DOHH2 (cell line): ENCODE data around the gene HIPK2.

ENCODE experiments used
- H3F3A ChIP-seq: fragments of 200-600 bp; sonication (generic), shearing (Covaris generic); 2 replicates; pipeline ENCODE4 v1.6.0; 2016; ENCODE audit warnings: antibody characterized with exemption, mild to moderate bottlenecking; ENCODE audit not compliant: control insufficient read depth, insufficient read depth
- H3K27ac ChIP-seq: fragments of 200-600 bp; sonication (generic); 2 replicates; pipeline ENCODE4 v1.5.1; 2014; ENCODE audit warnings: low read depth, mild to moderate bottlenecking, low read length, moderate library complexity
- H3K27me3 ChIP-seq: fragments of 200-600 bp; sonication (generic); 2 replicates; pipeline ENCODE4 v1.6.1; 2014; ENCODE audit warnings: mild to moderate bottlenecking, low read length, mixed read lengths; ENCODE audit not compliant: control insufficient read depth
- H3K36me3 ChIP-seq: fragments of 200-600 bp; sonication (generic); 2 replicates; pipeline ENCODE4 v1.6.1; 2014; ENCODE audit warnings: mild to moderate bottlenecking, low read length, moderate library complexity, mixed read lengths; ENCODE audit not compliant: control insufficient read depth
- H3K4me1 ChIP-seq: fragments of 200-600 bp; sonication (generic); 2 replicates; pipeline ENCODE4 v1.6.1; 2014; ENCODE audit warnings: mild to moderate bottlenecking, low read length, mixed read lengths; ENCODE audit not compliant: control insufficient read depth
- H3K4me2 ChIP-seq: fragments of 200-600 bp; sonication (generic); 2 replicates; pipeline ENCODE4 v1.6.0; 2014; ENCODE audit warnings: mild to moderate bottlenecking, low read length, moderate library complexity
- H3K4me3 ChIP-seq: fragments of 200-600 bp; sonication (generic); 2 replicates; pipeline ENCODE4 v1.5.1; 2014; ENCODE audit warnings: mild to moderate bottlenecking, low read length, mixed read lengths
- H3K79me2 ChIP-seq: fragments of 200-600 bp; sonication (generic); 2 replicates; pipeline ENCODE4 v1.6.1; 2014; ENCODE audit warnings: mild to moderate bottlenecking, low read length, mixed read lengths; ENCODE audit not compliant: control insufficient read depth
- H3K9me2 ChIP-seq: fragments of 200-600 bp; sonication (generic); replicated peaks from 2 replicates; pipeline ENCODE4 v1.6.1; 2014; ENCODE audit warnings: mild to moderate bottlenecking, low read length, mixed read lengths; ENCODE audit not compliant: control insufficient read depth
- H3K9me3 ChIP-seq: fragments of 200-600 bp; sonication (generic); 2 replicates; pipeline ENCODE4 v1.6.1; 2014; ENCODE audit warnings: antibody characterized with exemption, low read length, mixed read lengths; ENCODE audit not compliant: control insufficient read depth, insufficient read depth
- H4K20me1 ChIP-seq: fragments of 200-600 bp; sonication (generic); 2 replicates; pipeline ENCODE4 v1.6.0; 2014; ENCODE audit warnings: low read depth, mild to moderate bottlenecking, antibody characterized with exemption, low read length, moderate library complexity; ENCODE audit not compliant: control insufficient read depth, insufficient read depth
- EZH2phosphoT487 ChIP-seq: fragments of 200-600 bp; sonication (generic); IDR thresholded peaks from 2 replicates; pipeline ENCODE4 v1.6.1; 2017; ENCODE audit warnings: borderline replicate concordance, mild to moderate bottlenecking, antibody characterized with exemption, low read length, moderate library complexity, mixed read lengths
- TF ChIP-seq, protein P1 (sequence below): fragments of 200-600 bp; sonication (generic); IDR thresholded peaks from one replicate; pipeline ENCODE4 v1.5.1; 2014; ENCODE audit warnings: antibody characterized with exemption, mild to moderate bottlenecking, low read depth, low read length; ENCODE audit not compliant: poor library complexity, severe bottlenecking

HIPK2 gene

DNA sequence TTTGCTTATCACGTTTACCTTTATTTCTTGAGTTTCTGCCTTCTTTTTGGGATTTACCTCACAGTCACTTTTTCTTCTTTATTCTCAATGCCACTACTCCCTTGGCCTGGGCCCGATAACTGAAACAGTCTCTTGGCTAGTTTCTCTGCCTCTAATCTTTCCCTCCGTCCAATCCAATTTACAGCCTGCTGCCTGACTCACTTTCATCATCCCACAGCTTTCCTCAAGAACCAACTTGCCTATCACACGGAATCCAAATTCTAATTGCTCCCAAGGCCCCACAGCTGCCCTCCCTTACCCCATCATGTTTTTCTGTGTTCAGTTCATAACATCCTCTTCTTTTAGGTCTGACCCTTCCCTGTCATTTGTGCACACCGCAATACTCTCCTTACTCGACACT is 121.4 kb downstream of the HIPK2 start:
- Histone ChIP-seq H3K9me2 (no peaks in the 10 kb centered on the region), H3K27me3 (0 out of 2 replicates have a peak, but pooled peaks cover 2% of the 10 kb centered on the region), H3K4me1 (no peaks in the 10 kb centered on the region), H3K9me3 (no peaks in the 10 kb centered on the region), H3K4me3 (no peak overlapping the region), H3K4me2 (no peak overlapping the region), H3F3A (no peaks in the 10 kb centered on the region), H3K36me3 (no peaks in the 10 kb centered on the region), H4K20me1 (no peaks in the 10 kb centered on the region), H3K79me2 (no peaks in the 10 kb centered on the region), H3K27ac (no peak overlapping the region)
- TF ChIP-seq EZH2phosphoT487: no peak
- TF ChIP-seq, protein P1, sequence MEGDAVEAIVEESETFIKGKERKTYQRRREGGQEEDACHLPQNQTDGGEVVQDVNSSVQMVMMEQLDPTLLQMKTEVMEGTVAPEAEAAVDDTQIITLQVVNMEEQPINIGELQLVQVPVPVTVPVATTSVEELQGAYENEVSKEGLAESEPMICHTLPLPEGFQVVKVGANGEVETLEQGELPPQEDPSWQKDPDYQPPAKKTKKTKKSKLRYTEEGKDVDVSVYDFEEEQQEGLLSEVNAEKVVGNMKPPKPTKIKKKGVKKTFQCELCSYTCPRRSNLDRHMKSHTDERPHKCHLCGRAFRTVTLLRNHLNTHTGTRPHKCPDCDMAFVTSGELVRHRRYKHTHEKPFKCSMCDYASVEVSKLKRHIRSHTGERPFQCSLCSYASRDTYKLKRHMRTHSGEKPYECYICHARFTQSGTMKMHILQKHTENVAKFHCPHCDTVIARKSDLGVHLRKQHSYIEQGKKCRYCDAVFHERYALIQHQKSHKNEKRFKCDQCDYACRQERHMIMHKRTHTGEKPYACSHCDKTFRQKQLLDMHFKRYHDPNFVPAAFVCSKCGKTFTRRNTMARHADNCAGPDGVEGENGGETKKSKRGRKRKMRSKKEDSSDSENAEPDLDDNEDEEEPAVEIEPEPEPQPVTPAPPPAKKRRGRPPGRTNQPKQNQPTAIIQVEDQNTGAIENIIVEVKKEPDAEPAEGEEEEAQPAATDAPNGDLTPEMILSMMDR: no peak

DNA sequence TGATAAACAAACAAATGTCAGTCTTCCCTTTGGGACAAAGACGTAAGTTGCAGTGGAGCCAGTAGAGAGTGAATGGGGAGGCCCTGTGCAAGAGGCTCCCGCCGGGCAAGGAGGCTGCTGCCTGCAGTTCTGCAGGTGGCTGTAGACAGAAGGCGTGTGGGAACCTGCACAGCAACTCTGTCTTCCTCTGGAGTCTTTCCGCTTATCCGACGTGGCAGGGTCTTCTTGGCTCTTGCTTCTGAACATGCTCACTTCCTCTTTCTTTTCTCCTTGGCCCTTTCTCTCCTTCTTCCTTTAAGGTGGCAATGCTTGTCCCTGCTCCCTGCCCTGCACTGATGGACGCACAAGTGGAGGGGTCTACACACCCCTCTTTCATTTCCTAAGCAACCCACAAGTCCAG is 122.5 kb downstream of the HIPK2 start:
- Histone ChIP-seq H3K9me2 (no peaks in the 10 kb centered on the region), H4K20me1 (no peaks in the 10 kb centered on the region), H3K9me3 (no peaks in the 10 kb centered on the region), H3K4me1 (no peaks in the 10 kb centered on the region), H3K79me2 (no peaks in the 10 kb centered on the region), H3K27ac (no peak overlapping the region), H3K4me2 (no peak overlapping the region), H3K27me3 (peaks cover 11% of the 10 kb centered on the region; the same call in 1 of the 2 replicates), H3F3A (no peaks in the 10 kb centered on the region), H3K36me3 (no peaks in the 10 kb centered on the region), H3K4me3 (no peak overlapping the region)
- TF ChIP-seq, protein P1: no peak
- TF ChIP-seq EZH2phosphoT487: no peak

DNA sequence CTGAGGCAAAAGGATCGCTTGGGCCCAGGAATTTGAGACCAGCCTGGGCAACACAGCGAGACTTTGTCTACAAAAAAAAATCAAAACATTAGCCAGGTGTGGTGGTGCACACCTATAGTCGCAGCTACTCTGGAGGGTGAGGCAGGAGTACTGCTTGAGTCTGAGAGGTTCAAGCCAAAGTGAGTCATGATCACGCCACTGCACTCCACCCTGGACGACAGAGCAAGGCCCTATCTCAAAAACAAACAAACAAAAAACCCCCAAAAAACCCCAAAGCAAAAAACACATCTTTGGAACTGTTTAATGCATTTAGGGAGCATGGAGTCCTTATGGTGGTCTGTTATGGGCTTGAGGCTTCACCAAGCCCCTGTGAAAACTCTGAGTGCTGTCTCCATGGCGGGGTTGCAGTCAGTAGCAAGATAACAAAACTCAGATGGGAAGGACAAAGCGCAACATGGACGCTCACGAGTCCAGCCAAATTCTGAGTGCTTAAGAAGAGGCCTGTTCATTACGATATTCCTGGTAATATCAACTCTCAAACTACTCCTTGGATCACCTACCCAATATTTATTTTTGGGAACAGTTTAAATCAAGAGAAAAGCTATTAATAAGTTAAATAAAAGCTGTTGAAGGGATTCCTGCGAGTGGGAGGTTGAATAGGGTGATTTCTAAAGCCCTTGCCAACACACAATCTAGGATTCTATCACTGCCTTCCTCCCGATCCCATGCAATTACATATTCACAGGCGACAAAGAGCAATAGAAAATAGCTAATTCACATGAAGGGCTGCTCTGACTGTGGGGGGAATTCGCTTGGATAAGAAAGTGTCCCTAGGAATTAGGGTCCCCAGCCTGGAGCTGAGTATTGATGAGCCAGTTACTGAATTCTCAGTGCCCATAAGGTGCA is 123.3 kb downstream of the HIPK2 start:
- H3K27ac ChIP-seq: no peak overlapping the region
- no peak overlapping the region for H3K4me3 ChIP-seq
- H3K4me2 ChIP-seq: no peak overlapping the region
- no peaks in the 10 kb centered on the region for H3K9me2 ChIP-seq
- H3K4me1 ChIP-seq: no peaks in the 10 kb centered on the region
- peaks cover 13% of the 10 kb centered on the region for H3K27me3 ChIP-seq
- no peaks in the 10 kb centered on the region for H3F3A ChIP-seq
- H3K36me3 ChIP-seq: no peaks in the 10 kb centered on the region
- no peaks in the 10 kb centered on the region for H4K20me1 ChIP-seq
- TF ChIP-seq, protein P1: no peak
- no peak for TF ChIP-seq EZH2phosphoT487
- no peaks in the 10 kb centered on the region for H3K79me2 ChIP-seq
- no peaks in the 10 kb centered on the region for H3K9me3 ChIP-seq
